Astrocyte (in vitro differentiated cells and primary cell): ENCODE measurements around the gene LEP. TPM values are rescaled to one million over a fixed set of nuclear protein-coding genes. Genes with fewer than 3 reads are reported as not detected.
A peak's percentile ranks its signal among the peaks of the same experiment; 100 is the strongest.

Source experiments
- DNase-seq: peaks from one replicate; pipeline ENCODE4 v3.0.0-alpha.2; 2010; ENCODE audit warnings: low read depth
- FAIRE-seq: peaks from 2 replicates; lab custom pipeline; 2011; peaks lifted over from hg19 to GRCh38; lab: Jason Lieb, UNC
- H2AFZ ChIP-seq: 2 replicates; pipeline ENCODE4 v1.6.0; 2012; ENCODE audit warnings: low read depth, low read length, inconsistent platforms
- H3K27ac ChIP-seq: 2 replicates; pipeline ENCODE4 v1.5.1; 2011; ENCODE audit warnings: low read depth, low read length, inconsistent platforms
- H3K27me3 ChIP-seq: 2 replicates; pipeline ENCODE4 v1.6.0; 2011; ENCODE audit warnings: low read length, inconsistent platforms; ENCODE audit not compliant: insufficient read depth
- H3K36me3 ChIP-seq: 2 replicates; pipeline ENCODE4 v1.5.1; 2011; ENCODE audit warnings: low read length, inconsistent platforms; ENCODE audit not compliant: insufficient read depth
- H3K4me1 ChIP-seq: 2 replicates; pipeline ENCODE4 v1.5.1; 2011; ENCODE audit warnings: low read length, inconsistent platforms; ENCODE audit not compliant: insufficient read depth
- H3K4me2 ChIP-seq: 2 replicates; pipeline ENCODE4 v1.6.0; 2012; ENCODE audit warnings: low read length, inconsistent platforms
- H3K4me3 ChIP-seq: 2 replicates; pipeline ENCODE4 v1.5.1; 2011; ENCODE audit warnings: low read depth, mild to moderate bottlenecking, low read length, inconsistent platforms; ENCODE audit not compliant: insufficient read depth
- H3K79me2 ChIP-seq: 2 replicates; pipeline ENCODE4 v1.6.0; 2012; ENCODE audit warnings: mild to moderate bottlenecking, low read length, inconsistent platforms; ENCODE audit not compliant: insufficient read depth
- H3K9ac ChIP-seq: 2 replicates; pipeline ENCODE4 v1.6.0; 2012; ENCODE audit warnings: mild to moderate bottlenecking, low read length, inconsistent platforms
- H3K9me3 ChIP-seq: 2 replicates; pipeline ENCODE4 v1.5.1; 2012; ENCODE audit warnings: low read depth, mild to moderate bottlenecking, low read length, inconsistent platforms; ENCODE audit not compliant: insufficient read depth
- H4K20me1 ChIP-seq: 2 replicates; pipeline ENCODE4 v1.6.0; 2012; ENCODE audit warnings: low read length, inconsistent platforms; ENCODE audit not compliant: insufficient read depth
- H3K27ac Mint-ChIP-seq: one replicate; pipeline ENCODE4 v1.8.0; 2021; ENCODE audit warnings: mild to moderate bottlenecking, mixed read lengths; ENCODE audit not compliant: unreplicated experiment
- H3K27me3 Mint-ChIP-seq: one replicate; pipeline ENCODE4 v1.8.0; 2021; ENCODE audit warnings: low read depth, mixed read lengths; ENCODE audit not compliant: unreplicated experiment
- H3K36me3 Mint-ChIP-seq: one replicate; pipeline ENCODE4 v1.8.0; 2021; ENCODE audit warnings: low read depth, mixed read lengths; ENCODE audit not compliant: unreplicated experiment
- H3K4me1 Mint-ChIP-seq: one replicate; pipeline ENCODE4 v1.8.0; 2021; ENCODE audit warnings: low read depth, mixed read lengths; ENCODE audit not compliant: unreplicated experiment
- H3K4me3 Mint-ChIP-seq: one replicate; pipeline ENCODE4 v1.8.0; 2021; ENCODE audit warnings: mild to moderate bottlenecking, moderate library complexity, mixed read lengths; ENCODE audit not compliant: unreplicated experiment
- H3K9me3 Mint-ChIP-seq: one replicate; pipeline ENCODE4 v1.8.0; 2021; ENCODE audit warnings: mild to moderate bottlenecking, mixed read lengths; ENCODE audit not compliant: unreplicated experiment
- CTCF ChIP-seq: IDR thresholded peaks from 2 replicates; pipeline ENCODE4 v1.5.1; 2011; ENCODE audit warnings: low read depth, mild to moderate bottlenecking, inconsistent platforms, low read length, moderate library complexity; ENCODE audit not compliant: insufficient read depth
- EZH2 ChIP-seq: IDR thresholded peaks from 2 replicates; pipeline ENCODE4 v1.6.1; 2012; ENCODE audit warnings: mild to moderate bottlenecking, low read length, inconsistent platforms; ENCODE audit not compliant: insufficient read depth
- total RNA-seq: library from RNA; stranded (reverse); gene quantifications from 2 replicates; pipeline ENCODE4 v1.2.1, GENCODE V29; 2021

The LEP gene
- total RNA-seq, 1 donor from 2014 or later: not detected

GRCh38 chr7:128210590-128211570, 30.2 kb upstream of the LEP start:
- Histone ChIP-seq H3K4me1 (peaks cover 5% of the 10 kb centered on the region), H3K4me2 (no peak overlapping the region), H3K9me3 (no peaks in the 10 kb centered on the region), H4K20me1 (no peaks in the 10 kb centered on the region), H3K9ac (no peak overlapping the region), H2AFZ (no peak overlapping the region), H3K79me2 (no peaks in the 10 kb centered on the region), H3K36me3 (no peaks in the 10 kb centered on the region), H3K27me3 (peaks cover 29% of the 10 kb centered on the region), H3K27ac (no peak overlapping the region), H3K4me3 (no peak overlapping the region)
- H3K27ac Mint-ChIP-seq: no peak overlapping the region
- no peaks in the 10 kb centered on the region for H3K9me3 Mint-ChIP-seq
- peak overlapping the region; percentile 71 for H3K4me3 Mint-ChIP-seq
- H3K27me3 Mint-ChIP-seq: peaks cover 33% of the 10 kb centered on the region
- H3K4me1 Mint-ChIP-seq: peaks cover 9% of the 10 kb centered on the region
- FAIRE-seq (no peak), DNase-seq (no peak)
- TF ChIP-seq CTCF (no peak), EZH2 (no peak)
- no peaks in the 10 kb centered on the region for H3K36me3 Mint-ChIP-seq

- FAIRE-seq: no peak
- no peak overlapping the region for H3K4me3 Mint-ChIP-seq
Measured at GRCh38 chr7:128211626-128212025, 29.5 kb upstream of the LEP start.

More at GRCh38 chr7:128211626-128212025, 29.5 kb upstream of the LEP start:
- H2AFZ ChIP-seq: no peak overlapping the region
- no peaks in the 10 kb centered on the region for H4K20me1 ChIP-seq
- H3K79me2 ChIP-seq: no peaks in the 10 kb centered on the region
- H3K4me2 ChIP-seq: no peak overlapping the region
- Mint-ChIP-seq H3K27ac (no peak overlapping the region), H3K27me3 (peaks cover 31% of the 10 kb centered on the region), H3K36me3 (no peaks in the 10 kb centered on the region), H3K4me1 (peaks cover 9% of the 10 kb centered on the region), H3K9me3 (no peaks in the 10 kb centered on the region)
- no peaks in the 10 kb centered on the region for H3K9me3 ChIP-seq
- H3K27ac ChIP-seq: no peak overlapping the region
- H3K4me3 ChIP-seq: no peak overlapping the region
- H3K4me1 ChIP-seq: peaks cover 6% of the 10 kb centered on the region
- no peak overlapping the region for H3K9ac ChIP-seq
- peaks cover 28% of the 10 kb centered on the region for H3K27me3 ChIP-seq
- H3K36me3 ChIP-seq: no peaks in the 10 kb centered on the region
- TF ChIP-seq EZH2: no peak
- TF ChIP-seq CTCF: no peak
- no peak for DNase-seq
